GM19025 (cell line): ENCODE results near the gene POU2AF1.

ENCODE experiments used
- ATAC-seq: cut with Tn5 transposase; IDR thresholded peaks from one replicate; pipeline ENCODE4 v1.9.1; 2021; ENCODE audit warnings: mild to moderate bottlenecking, low read depth, moderate library complexity; ENCODE audit not compliant: unreplicated experiment

Gene POU2AF1

DNA sequence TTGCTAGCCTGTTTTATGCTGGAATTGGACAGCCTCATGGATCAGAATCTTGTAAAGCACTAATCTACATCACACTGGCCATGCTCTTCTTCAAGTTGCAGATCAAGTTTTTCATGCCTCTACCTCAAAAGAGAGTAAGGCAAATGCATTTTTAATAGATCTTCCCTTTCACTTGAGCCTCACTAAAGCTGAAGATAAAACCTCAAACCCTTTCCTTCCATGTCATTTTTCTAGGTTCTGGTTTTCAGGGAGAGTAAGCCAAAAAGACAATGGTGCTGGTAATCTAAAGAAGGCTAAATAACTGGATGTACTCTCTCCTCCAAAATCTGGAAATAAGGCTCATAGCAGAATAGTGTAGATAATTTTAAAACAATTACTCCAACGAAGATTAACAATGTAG lies 28.3 kb downstream of the POU2AF1 start:
- ATAC-seq, result no peak

DNA sequence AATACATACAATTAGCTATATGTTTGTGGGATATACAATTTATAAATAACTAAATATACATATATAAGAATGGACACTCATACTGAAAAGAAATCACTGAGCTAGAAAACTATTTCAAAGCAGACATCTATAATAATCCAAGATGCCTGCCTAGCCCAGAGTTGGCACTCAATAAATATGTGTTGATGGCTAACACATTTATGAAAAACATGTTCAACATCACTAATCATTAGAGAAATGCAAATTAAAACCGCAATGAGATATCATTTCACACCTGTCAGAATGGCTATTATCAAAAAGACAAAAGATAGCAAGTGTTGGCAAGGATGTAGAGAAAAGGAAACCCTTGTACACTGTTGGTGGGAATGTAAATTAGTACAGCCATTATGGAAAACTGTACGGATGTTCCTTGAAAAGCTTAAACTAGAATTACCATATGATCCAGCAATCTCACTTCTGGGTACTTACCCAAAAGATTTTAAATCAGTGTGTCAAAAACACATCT lies 29.8 kb downstream of the POU2AF1 start:
- ATAC-seq, result no peak

DNA sequence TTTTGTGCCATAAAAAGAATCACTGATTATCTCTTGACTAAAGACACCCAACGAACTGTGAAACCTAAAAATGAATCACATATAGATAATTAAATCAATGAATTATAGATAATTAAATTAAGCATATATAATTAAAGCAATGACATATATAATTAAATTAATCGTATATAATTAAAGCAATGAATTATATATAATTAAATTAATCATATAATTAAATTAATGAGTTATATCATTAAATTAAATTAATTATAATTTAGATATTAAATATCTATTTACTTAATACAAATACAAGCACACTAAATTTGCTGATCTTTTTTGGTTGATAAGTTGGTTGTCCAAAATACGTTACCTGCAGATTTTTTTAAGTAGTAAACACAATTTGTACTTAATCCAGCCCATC lies 30.9 kb downstream of the POU2AF1 start:
- ATAC-seq, result no peak

DNA sequence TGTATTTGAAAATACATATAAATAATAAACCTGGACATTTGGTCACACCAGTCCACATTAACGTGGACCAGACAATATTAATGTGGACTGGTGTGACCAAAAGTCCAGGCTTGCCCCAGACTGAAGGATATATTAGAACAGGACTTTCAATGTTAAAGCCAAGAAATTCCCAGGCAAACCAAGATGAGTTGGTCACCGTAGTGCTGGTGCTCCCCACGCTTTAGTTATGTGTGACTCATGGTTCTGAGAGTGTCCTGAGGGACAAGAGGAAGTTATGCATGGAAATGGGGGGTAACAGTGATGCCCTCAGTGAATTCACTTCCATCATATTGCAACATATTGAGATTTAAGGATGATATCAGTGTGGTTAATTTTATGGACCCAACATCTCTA lies 31.4 kb downstream of the POU2AF1 start:
- no peak for ATAC-seq

DNA sequence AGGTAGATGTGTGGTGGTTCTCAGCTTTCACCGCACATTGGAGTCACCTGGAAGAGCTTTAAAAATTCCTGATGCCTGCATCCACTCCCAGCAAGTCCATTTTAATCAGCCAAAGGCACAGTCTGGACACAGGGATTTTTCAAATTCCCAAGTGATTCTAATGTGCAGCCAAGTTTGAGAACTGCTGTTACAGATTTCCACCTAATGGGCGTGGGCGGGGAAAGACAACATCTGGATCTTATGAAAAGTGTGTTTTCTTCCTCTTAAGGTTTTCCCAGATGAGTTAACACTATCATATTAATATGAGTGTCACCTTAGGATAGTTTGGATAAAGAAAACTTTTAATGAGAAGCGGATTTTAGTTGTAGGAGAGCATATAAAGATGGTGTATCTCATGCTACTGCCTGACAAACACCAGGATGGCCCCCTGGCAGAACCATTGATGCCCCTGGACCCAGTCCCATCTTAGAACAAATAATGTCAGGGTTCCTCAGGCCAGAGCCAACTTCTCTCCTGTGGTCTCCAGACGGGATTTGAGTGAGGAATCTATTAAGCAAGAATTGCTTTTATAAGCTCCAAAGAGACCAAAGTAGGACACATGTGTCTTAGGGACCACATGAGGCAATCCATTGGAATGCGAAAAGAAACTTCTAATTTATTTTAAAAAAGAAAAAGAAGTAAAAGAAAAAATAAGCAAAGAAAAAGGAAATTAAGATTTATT lies 31.9 kb downstream of the POU2AF1 start:
- no peak for ATAC-seq

DNA sequence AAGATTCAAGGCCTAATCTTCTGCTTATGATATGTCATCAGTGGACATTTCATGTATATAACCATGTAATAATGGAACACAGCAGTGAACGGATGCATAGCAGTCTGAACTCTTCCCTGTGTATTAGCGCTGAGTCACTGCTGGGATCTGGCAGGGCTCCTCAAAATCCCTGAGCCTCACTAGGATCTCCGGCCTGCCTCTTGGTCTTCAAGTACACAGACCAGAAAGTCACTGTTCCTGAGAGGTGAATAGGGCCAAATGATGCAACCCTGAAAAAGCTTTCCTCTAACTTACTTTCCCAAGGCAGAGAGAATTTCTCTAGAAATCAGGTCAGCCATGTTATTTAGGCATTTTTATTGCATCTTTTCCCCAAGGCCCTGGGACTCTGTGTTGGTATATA lies 35.0 kb downstream of the POU2AF1 start:
- no peak for ATAC-seq

DNA sequence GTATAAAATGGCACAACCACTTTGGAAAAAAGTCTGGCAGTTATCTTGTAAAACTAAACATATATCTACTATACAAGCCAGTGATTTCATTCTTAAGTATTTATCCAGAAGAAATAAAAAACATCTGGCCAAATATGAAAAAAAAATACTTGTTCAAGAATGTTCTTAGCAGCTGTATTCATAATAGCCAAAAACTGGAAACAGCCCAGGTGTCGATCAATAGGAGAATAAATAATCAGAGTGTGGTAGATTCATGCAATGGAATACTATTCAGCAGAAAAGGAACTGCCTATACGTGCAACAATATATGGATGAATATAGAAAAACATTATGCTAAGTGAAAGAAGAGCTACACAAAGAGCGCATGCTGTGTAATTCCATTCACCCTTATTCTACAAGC lies 36.7 kb downstream of the POU2AF1 start:
- ATAC-seq, result no peak

DNA sequence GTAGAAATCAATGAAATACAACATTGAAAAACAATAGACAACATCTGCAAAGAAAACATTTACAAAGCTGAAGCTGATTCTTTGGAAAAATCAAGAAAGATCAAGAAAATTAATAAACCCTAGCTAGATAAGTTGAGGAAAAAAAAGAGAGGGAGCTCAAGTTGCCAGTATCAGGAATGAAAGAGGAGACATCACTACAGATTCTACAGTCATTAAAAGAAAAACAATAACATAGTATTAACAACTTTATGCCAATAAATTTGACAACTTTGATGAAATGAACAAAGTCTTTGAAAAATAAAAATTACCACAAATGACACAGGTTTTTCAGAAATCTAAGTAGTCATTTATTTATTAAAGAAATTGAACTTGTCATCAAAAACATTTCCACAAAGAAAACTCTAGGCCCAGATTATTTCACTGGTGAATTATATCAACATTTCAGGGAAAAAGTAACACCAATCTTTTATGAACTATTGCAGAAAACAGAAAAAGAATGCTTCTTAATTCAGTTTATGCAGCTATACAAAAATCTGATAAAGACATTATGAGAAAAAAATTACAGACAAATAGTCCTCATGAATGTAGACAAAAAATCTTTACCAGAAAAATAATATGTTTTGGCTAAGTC lies 39.2 kb downstream of the POU2AF1 start:
- ATAC-seq, result no peak

DNA sequence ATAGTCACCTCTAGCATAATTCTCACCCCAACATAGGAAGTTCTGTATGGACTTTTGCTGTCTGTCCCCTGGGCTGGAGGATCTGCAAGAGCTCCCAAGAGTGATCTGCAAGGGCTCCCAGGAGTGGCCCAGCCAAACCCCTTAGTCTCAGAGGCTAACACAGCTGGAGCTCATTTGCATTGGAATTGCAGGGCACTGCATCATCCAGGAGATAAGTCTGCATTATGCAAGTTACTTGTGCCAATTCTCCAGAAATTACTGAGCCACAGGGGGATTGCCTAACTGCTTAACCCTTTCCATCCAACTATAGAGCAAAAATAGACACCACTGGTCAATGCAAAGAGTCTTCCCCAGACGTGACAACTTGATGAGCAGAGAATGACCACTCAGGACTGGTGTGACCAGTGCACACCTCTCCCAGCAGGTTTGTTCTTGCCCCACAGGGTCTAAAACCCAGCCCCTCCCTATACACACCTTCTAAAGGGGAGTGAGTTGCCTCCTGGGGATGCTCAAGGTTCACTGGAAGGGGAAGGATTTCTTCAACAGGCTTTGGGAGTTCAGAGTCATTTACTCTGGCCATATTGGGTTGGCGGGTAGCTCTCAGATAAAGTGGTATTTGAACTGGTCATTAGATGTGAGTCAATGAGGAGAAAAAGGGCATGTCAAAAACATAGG lies 42.4 kb downstream of the POU2AF1 start:
- ATAC-seq, result no peak

DNA sequence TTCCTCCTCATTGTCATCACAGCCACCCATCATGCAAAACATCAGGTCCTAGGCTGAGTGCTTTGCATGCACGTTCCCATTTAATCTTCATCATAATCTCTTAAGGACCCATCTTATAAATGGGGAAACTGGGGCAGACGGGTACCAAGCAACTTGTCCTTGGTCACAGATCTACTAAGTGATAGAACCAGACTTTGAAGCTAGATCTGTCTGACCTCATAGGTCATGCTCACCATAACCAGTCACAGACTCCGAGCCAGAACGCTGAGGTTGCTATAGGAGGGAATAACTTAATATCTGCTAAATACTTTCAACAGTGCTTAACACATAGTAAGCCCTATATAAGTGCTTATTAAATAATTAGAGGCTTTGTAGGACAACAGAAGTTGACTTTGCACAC lies 43.0 kb downstream of the POU2AF1 start:
- no peak for ATAC-seq

DNA sequence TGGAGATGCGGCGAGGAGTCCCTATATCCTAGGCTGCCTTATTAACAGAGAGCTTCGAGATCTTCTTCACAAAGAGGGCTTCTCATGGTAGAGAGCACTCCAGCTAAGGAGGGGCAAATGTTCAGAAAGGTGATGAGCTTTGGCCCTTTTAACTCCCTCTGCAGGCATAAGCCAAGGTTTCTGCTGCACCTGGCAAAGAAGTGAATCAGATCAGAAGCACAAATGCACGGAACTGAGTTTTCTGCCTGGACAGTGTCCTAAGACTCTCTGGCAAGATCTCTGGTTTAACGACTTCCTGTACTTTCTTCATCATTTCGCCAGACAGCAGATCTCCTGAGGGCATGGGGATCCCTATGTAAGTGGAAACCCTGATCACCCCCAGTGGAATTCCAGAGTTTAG lies 43.5 kb downstream of the POU2AF1 start:
- ATAC-seq, result no peak

DNA sequence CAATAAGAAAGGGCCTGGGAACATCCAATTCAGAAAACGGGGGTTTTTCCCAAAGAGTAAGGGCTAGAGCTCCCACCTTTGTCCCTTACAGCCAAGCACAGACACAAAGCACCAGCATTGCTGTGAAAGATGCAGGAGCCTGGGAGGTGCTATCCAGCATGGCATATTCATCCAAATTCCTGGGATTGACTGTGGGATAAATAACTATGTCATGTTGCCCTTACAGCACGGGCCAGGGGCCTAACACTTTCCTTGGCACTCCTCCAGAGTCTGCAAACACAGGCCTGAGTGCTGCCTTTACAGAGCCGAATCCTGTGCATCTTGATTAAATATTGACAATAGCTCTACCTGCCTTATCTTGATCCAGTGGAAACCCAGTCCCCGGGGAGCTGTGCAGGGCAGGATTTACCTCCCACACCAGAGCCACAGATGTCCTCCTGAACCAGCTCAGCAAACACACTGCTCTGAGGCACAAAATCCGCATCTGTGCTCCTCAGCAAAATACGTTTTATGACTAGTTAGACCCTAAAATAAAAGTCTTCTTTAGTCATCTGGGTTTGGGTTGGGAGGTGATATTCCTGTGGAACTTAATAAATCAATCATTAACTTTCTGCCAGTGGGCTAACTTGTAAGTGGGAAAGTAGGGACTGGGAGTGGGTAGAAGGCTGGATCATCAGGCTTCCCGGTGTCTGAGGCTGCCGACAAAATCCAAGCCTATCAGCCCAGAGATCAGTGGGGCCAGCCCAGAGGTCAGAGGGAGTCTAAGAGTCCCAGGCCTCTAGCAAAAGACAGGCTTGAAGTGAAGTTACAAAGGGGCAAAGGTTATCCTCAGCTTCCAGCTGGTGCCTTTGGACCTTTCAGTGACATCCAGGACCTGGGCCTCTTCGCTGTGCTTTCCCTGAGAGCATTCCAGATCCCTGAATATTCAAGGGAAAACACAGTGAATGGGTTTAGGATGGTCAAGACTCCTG lies 44.3 kb downstream of the POU2AF1 start:
- ATAC-seq, result no peak

DNA sequence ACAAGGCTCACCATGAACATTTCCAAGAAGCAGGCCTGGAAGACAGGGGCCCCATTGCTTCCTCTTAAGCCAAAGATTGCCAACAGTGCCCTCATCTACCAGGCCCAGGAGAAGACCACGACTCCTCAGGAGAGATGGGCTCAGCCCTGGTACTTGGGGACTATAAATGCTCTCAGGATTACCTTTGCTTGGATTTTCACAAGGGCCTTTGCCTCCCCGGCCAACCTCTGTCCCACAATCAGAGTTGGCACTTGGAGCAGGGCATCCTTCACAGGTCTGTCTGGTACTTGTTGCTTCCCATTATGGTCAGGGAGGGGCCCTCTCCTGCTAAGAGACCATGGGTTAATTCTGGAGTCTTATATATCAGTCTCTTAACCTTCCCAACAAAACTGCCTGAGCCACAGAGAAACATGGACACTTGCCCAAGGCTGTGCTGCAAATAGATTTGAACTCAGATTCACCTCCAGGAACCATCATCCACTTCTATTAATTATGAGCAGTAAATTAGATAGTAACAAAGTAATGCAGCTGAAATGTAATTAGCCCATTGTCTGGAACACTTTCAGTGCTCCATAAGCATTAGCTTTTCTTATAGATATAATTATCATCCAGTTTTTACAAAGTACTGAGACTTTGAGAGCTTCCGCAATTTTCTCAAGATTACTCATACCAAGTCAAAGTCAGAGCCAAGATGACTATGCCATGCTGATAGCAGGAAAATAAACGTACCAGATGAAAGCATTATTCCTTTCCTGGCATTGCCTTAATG lies 47.2 kb downstream of the POU2AF1 start:
- no peak for ATAC-seq

DNA sequence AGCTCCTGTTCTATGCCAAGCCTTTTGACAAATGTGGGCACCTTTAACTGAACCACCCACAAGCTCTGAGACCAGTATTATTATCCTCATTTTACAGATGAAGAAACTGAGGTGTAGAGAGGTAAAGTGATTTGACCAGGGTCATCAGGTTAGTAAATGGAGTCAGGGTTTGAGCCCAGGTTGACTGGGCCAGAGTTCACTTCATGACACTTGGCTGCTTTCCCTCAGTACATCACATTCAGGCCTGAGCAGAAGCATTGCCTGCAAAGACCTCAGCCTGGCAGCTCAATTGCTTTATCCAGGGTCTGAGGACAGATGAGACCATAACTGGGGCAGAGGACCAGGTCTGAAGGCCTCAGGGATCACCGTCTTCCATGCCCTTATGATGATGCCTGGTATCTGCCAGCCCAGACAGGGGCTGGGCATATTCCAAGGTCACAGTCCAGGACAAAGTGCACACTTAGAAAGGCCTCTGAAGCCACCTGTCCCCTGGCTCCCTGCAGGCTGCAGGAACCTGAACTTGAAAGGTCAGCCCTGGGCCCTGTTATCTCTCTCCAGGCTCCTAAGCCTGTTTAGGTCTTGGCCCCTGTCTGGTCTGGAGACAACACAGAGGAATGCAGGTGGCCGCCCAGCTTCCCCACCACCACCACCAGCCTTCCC lies 48.7 kb downstream of the POU2AF1 start:
- no peak for ATAC-seq

DNA sequence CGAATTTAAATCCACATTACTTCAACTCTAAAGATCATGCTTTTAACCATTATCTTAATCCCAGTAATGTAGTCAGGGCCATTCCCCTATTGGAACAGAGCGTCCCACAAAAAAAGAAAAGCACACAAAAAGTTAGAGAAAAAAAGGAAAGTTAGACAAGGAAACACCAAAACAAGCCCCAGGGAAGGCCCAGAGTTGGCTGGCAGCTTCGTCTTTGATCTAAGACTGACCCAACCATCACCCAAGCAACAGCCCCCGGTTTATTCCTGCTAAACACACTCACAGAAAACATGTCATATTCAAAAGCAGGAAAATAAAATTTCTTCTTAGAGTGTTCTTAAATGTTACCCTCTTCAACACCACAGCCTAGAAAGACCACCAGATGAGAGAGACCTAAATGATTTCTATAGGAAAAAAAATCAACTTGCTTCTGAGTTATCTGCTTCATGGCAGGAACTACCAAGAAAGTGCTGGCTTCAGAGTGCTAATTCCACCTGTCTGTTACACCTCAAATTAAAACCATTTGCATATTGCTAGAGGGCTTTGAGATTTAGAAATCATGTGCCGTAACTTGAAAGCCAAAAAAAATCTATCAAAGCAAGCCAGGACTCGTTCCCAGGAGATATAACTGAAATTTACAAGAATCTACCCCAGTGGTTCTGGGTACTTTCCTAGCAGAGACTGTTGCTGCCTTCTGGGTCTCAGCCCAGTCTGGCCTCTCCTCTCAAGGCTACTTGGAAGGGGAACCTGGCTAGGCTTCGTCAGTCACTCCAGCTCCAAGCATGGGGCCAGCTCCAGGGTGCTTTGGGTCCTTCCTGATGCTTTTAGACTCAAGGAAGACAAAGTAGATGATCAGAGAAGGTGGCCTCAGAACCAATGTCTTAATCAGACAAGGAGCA lies 49.5 kb downstream of the POU2AF1 start:
- ATAC-seq, result no peak

DNA sequence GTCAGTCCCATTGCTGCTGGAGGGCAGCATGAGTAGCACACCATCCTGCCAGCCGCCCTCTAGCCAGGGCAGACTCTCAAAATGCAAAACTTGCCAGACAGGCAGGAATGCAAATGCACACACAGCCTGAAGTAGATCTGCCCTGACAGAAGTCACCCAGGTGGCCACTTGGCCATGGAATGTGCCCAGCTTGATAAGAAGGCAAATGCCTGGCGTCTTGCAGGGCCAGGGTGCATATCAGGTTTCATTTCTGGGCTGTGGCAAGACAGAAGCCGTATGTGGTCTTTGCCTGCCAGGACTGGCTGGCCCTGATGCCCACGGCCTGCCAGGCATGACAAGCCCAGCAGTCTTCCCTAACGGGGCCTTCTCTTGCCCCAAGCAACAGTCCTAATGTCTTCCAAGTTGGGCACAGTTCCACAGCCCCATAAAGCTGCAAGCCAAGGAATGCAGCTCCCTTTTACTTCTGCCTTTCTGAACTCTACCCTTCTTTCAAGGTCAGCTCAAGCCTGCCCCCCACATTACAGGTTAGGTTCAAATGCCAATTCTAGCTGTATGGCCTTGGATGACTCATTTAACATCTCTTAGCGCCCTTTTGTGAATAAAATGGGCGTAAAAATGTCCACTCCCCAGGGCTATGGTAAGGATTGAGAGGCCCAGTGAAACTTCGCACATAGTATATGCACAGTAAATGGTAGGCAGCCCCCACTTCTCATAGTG lies 51.0 kb downstream of the POU2AF1 start:
- no peak for ATAC-seq

DNA sequence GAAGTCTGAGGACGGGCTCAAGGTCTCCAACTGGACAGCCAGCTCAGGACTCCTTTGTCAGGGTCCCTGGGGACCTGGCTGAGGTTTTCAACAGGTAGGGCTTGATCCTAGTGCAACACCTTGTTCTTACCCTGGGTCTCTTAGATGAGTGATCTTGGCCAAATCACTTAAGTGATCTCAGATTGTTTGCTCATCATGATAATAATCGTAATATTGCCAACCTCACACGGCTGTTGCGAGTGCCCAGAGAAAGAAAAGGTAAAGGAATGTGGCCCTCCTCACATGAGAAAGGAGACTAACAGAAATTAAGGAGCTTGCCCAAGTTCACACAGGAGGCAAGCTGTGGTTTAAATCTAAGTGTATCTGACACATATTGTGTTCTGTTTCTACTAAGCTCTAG lies 52.3 kb downstream of the POU2AF1 start:
- no peak for ATAC-seq

DNA sequence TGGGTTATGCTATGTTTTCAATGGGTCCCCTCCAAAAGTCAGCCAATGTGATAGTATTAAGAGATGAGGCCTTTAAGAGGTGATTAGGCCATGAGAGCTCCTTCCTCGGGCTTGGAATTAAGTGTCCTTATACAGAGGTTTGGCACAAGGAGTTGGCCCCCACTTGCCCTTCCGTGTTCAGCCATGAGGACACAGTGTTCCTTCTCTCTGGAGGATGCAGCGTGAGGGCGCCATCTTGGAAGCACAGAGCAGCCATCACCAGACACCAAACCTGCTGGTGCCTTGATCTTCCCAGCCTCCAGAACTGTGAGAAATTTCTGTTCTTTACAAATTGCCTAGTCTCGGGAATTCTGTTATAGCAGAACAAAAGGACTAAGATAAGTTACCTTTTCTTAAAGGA lies 53.8 kb downstream of the POU2AF1 start:
- ATAC-seq, result no peak
